Vagina (tissue), 2 donors: Measurements from ENCODE around the gene RYR2.

Experiments used
- CTCF ChIP-seq, 3 experiments: fragments of 450-650 bp in 2 of 3; fragments of 200-600 bp in 1 of 3; sonication (generic) in 1 of 3; IDR thresholded peaks; one replicate each; pipeline ENCODE4 v1.5.1; 2017 to 2019; ENCODE audit warnings: antibody characterized with exemption in 3 of 3, mild to moderate bottlenecking in 2 of 3, moderate library complexity in 2 of 3
- POLR2AphosphoS5 ChIP-seq, 2 donors: sonication (generic); formaldehyde crosslinking; IDR thresholded peaks; one replicate each; pipeline ENCODE4 v1.9.0; 2017; ENCODE audit warnings: antibody characterized with exemption in 2 of 2, mild to moderate bottlenecking in 2 of 2, low read depth in 1 of 2; ENCODE audit not compliant: insufficient read depth in 1 of 2

- TF ChIP-seq CTCF (IDR thresholded peaks at IDR 0.05) = no peak
- TF ChIP-seq POLR2AphosphoS5 (IDR thresholded peaks at IDR 0.05; ENCODE audit: insufficient read depth in 1 of 2, low read depth in 1 of 2) = no peak
These were observed 66.5 kb downstream of the RYR2 start for GRCh38 chr1:237108297-237109040.
